DND-41 (cell line): Measurements from ENCODE around the gene TBXT.

Source experiments
- ATAC-seq: fragments of 200-7000 bp; cut with Tn5 transposase; 3 replicates; pipeline ENCODE4 v1.9.1; 2021; ENCODE audit warnings: low read depth; ENCODE audit not compliant: insufficient read depth
- DNase-seq: peaks from one replicate; pipeline ENCODE4 v3.0.0-alpha.2; 2020
- H2AFZ ChIP-seq: 2 replicates; pipeline ENCODE4 v1.6.0; 2012; ENCODE audit warnings: low read depth, low read length
- H3K27ac ChIP-seq: 2 replicates; pipeline ENCODE4 v1.5.1; 2012; ENCODE audit warnings: low read length, inconsistent platforms
- H3K27me3 ChIP-seq: fragments of 200-600 bp; sonication (generic); 2 replicates; pipeline ENCODE4 v1.6.0; 2012; ENCODE audit warnings: low read length, mild to moderate bottlenecking, inconsistent platforms; ENCODE audit not compliant: insufficient read depth, poor library complexity
- H3K36me3 ChIP-seq: 2 replicates; pipeline ENCODE4 v1.5.1; 2012; ENCODE audit warnings: low read length, inconsistent platforms; ENCODE audit not compliant: insufficient read depth
- H3K4me1 ChIP-seq: 2 replicates; pipeline ENCODE4 v1.5.1; 2012; ENCODE audit warnings: mild to moderate bottlenecking, low read length; ENCODE audit not compliant: insufficient read depth
- H3K4me2 ChIP-seq: 2 replicates; pipeline ENCODE4 v1.6.0; 2012; ENCODE audit warnings: mild to moderate bottlenecking, moderate library complexity, low read length, inconsistent platforms; ENCODE audit not compliant: insufficient read depth
- H3K4me3 ChIP-seq, 2 experiments: fragments of 200-600 bp in 1 of 2; shearing (Covaris generic) in 1 of 2; 2 replicates each; pipeline ENCODE4 v1.5.1; 2012 to 2016; ENCODE audit warnings: inconsistent platforms in 2 of 2, low read length in 2 of 2, mild to moderate bottlenecking in 2 of 2, low read depth in 1 of 2, moderate library complexity in 1 of 2
- H3K79me2 ChIP-seq: 2 replicates; pipeline ENCODE4 v1.6.0; 2012; ENCODE audit warnings: low read length, inconsistent platforms; ENCODE audit not compliant: insufficient read depth
- H3K9ac ChIP-seq: 2 replicates; pipeline ENCODE4 v1.6.0; 2012; ENCODE audit warnings: low read depth, mild to moderate bottlenecking, inconsistent platforms, low read length, moderate library complexity
- H3K9me3 ChIP-seq: 2 replicates; pipeline ENCODE4 v1.5.1; 2012; ENCODE audit warnings: low read length, moderate library complexity, mild to moderate bottlenecking, inconsistent platforms; ENCODE audit not compliant: insufficient read depth, severe bottlenecking
- H4K20me1 ChIP-seq: 2 replicates; pipeline ENCODE4 v1.6.0; 2012; ENCODE audit warnings: low read length; ENCODE audit not compliant: insufficient read depth
- CTCF ChIP-seq: IDR thresholded peaks from 2 replicates; pipeline ENCODE4 v1.5.1; 2012; ENCODE audit warnings: borderline replicate concordance, low read length, moderate library complexity, mild to moderate bottlenecking; ENCODE audit not compliant: poor library complexity, severe bottlenecking; ENCODE audit errors: extremely low read depth
- EZH2 ChIP-seq: IDR thresholded peaks from 3 replicates; pipeline ENCODE4 v1.6.1; 2012; ENCODE audit warnings: borderline replicate concordance, low read depth, mild to moderate bottlenecking, moderate library complexity, low read length, inconsistent platforms; ENCODE audit not compliant: severe bottlenecking

Gene TBXT

GRCh38 chr6:166165558-166166313, 1.9 kb downstream of the TBXT start:
- no peaks in the 10 kb centered on the region for H3K27me3 ChIP-seq
- H3K4me3 ChIP-seq: no peak overlapping the region

GRCh38 chr6:166162599-166163342, 4.9 kb downstream of the TBXT start:
- ATAC-seq: no peak
- Histone ChIP-seq H2AFZ (no peak overlapping the region), H3K4me1 (no peaks in the 10 kb centered on the region), H3K36me3 (no peaks in the 10 kb centered on the region), H4K20me1 (no peaks in the 10 kb centered on the region), H3K27ac (no peak overlapping the region), H3K9ac (no peak overlapping the region), H3K4me2 (no peak overlapping the region), H3K9me3 (no peaks in the 10 kb centered on the region), H3K27me3 (no peaks in the 10 kb centered on the region), H3K4me3 (no peak overlapping the region), H3K79me2 (no peaks in the 10 kb centered on the region)
- DNase-seq: no peak
- TF ChIP-seq EZH2: no peak
- TF ChIP-seq CTCF: no peak

More at GRCh38 chr6:166165558-166166313, 1.9 kb downstream of the TBXT start:
- H3K4me1 ChIP-seq: peaks cover 2% of the 10 kb centered on the region; the same call in 1 of the 2 replicates
- H2AFZ ChIP-seq: no peak overlapping the region
- no peaks in the 10 kb centered on the region for H3K36me3 ChIP-seq
- H3K27ac ChIP-seq: no peak overlapping the region
- no peaks in the 10 kb centered on the region for H4K20me1 ChIP-seq
- DNase-seq (no peak), ATAC-seq (no peak)
- H3K79me2 ChIP-seq: no peaks in the 10 kb centered on the region
- H3K9me3 ChIP-seq: no peaks in the 10 kb centered on the region
- no peak for TF ChIP-seq EZH2
- no peak for TF ChIP-seq CTCF
- H3K9ac ChIP-seq: no peak overlapping the region
- H3K4me2 ChIP-seq: no peak overlapping the region

- no peak for ATAC-seq
- no peaks in the 10 kb centered on the region for H3K27me3 ChIP-seq
Measured at GRCh38 chr6:166157930-166158617, 9.6 kb downstream of the TBXT start.

More at GRCh38 chr6:166157930-166158617, 9.6 kb downstream of the TBXT start:
- TF ChIP-seq EZH2: no peak
- TF ChIP-seq CTCF: no peak
- no peaks in the 10 kb centered on the region for H3K9me3 ChIP-seq
- no peak overlapping the region for H3K4me2 ChIP-seq
- no peaks in the 10 kb centered on the region for H4K20me1 ChIP-seq
- no peaks in the 10 kb centered on the region for H3K79me2 ChIP-seq
- no peak overlapping the region for H3K9ac ChIP-seq
- DNase-seq: no peak
- H2AFZ ChIP-seq: no peak overlapping the region
- H3K36me3 ChIP-seq: no peaks in the 10 kb centered on the region
- no peak overlapping the region for H3K4me3 ChIP-seq
- no peak overlapping the region for H3K27ac ChIP-seq
- H3K4me1 ChIP-seq: no peaks in the 10 kb centered on the region
